Testis (tissue), 2 donors: ENCODE measurements around the gene ADAP1.

Source experiments
- CTCF ChIP-seq, 3 experiments: fragments of 450-650 bp in 2 of 3; fragments of 200-600 bp in 1 of 3; sonication (generic) in 1 of 3; IDR thresholded peaks; one replicate each; pipeline ENCODE4 v1.5.1; 2016 to 2019; ENCODE audit warnings: antibody characterized with exemption in 3 of 3, mild to moderate bottlenecking in 2 of 3, moderate library complexity in 1 of 3
- POLR2A ChIP-seq: fragments of 450-650 bp; IDR thresholded peaks from one replicate; pipeline ENCODE4 v1.6.1; 2017; ENCODE audit warnings: antibody characterized with exemption, mild to moderate bottlenecking, moderate library complexity

- TF ChIP-seq POLR2A (peak; percentile 60), CTCF (IDR thresholded peaks at IDR 0.05) (peak in 2 of 3 experiments; percentile 10 to 61)
These were observed 78.2 kb downstream of the ADAP1 start, which contains the start of gene GET4 for GRCh38 chr7:876077-876971.
